Activated CD8-positive, alpha-beta memory T cell treated with anti-CD3 and anti-CD28 coated beads for 1 hour (primary cell): ENCODE measurements around the gene TDRD9.

Source experiments
- DNase-seq, 2 donors: peaks; one replicate each; pipeline ENCODE4 v3.0.0-alpha.2; 2020; ENCODE audit warnings: low read depth in 1 of 2; ENCODE audit errors: extremely low read depth in 1 of 2

The TDRD9 gene

GRCh38 chr14:104020471-104020870, 92.2 kb downstream of the TDRD9 start:
- DNase-seq: no peak

- DNase-seq: no peak
Observed at GRCh38 chr14:104023325-104024055, 95.2 kb downstream of the TDRD9 start.

GRCh38 chr14:104025534-104025933, 97.3 kb downstream of the TDRD9 start:
- DNase-seq: no peak

- no peak for DNase-seq
Observed at GRCh38 chr14:104026024-104026423, 97.8 kb downstream of the TDRD9 start.

- no peak for DNase-seq
Observed at GRCh38 chr14:104030958-104031357, 102.7 kb downstream of the TDRD9 start.

GRCh38 chr14:104031384-104031783, 103.1 kb downstream of the TDRD9 start:
- no peak for DNase-seq

- no peak for DNase-seq
Observed at GRCh38 chr14:104034976-104035699, 106.9 kb downstream of the TDRD9 start.

GRCh38 chr14:104036212-104036611, 108.0 kb downstream of the TDRD9 start:
- no peak for DNase-seq

GRCh38 chr14:104037074-104037473, 108.8 kb downstream of the TDRD9 start:
- DNase-seq: no peak

- DNase-seq: no peak
Observed at GRCh38 chr14:104037903-104038302, 109.6 kb downstream of the TDRD9 start.

- no peak for DNase-seq
Observed at GRCh38 chr14:104039214-104039613, 111.0 kb downstream of the TDRD9 start.

- no peak for DNase-seq
Observed at GRCh38 chr14:104040539-104040938, 112.3 kb downstream of the TDRD9 start.

GRCh38 chr14:104041430-104042104, 113.3 kb downstream of the TDRD9 start:
- DNase-seq: no peak

GRCh38 chr14:104044016-104044415, 115.8 kb downstream of the TDRD9 start:
- no peak for DNase-seq

- DNase-seq: no peak
Observed at GRCh38 chr14:104047761-104048160, 119.5 kb downstream of the TDRD9 start.

GRCh38 chr14:104048758-104049507, 120.7 kb downstream of the TDRD9 start:
- DNase-seq: no peak

GRCh38 chr14:104049576-104050240, 121.5 kb downstream of the TDRD9 start:
- no peak for DNase-seq

GRCh38 chr14:104051092-104051813, 123.0 kb downstream of the TDRD9 start:
- no peak for DNase-seq

GRCh38 chr14:104054222-104054905, 126.1 kb downstream of the TDRD9 start:
- no peak for DNase-seq
